NCI-H1436 treated with DMSO at 0.1 percent for 48 hours (cell line): ENCODE results near the gene ZNF780B.
"Not testable (repeated sequence)": the region's sequence is repeated elsewhere in the genome, so short reads cannot be mapped to it uniquely, and the experiment has no call there.

Source experiments
- DNase-seq: peaks from one replicate; lab custom pipeline; 2025; lab: John Stamatoyannopoulos, UW

Gene ZNF780B

DNA sequence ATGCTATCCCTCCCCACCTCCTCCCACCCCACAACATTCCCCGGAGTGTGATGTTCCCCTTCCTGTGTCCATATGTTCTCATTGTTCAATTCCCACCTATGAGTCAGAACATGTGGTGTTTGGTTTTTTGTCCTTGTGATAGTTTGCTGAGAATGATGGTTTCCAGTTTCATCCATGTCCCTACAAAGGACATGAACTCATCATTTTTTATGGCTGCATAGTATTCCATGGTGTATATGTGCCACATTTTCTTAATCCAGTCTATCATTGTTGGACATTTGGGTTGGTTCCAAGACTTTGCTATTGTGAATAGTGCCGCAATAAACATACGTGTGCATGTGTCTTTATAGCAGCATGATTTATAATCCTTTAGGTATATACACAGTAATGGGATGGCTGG is 18.0 kb downstream of the ZNF780B start:
- DNase-seq: not testable (repeated sequence)

- DNase-seq: no peak
These were observed 20.0 kb downstream of the ZNF780B start for GRCh38 chr19:40035996-40036395.

DNA sequence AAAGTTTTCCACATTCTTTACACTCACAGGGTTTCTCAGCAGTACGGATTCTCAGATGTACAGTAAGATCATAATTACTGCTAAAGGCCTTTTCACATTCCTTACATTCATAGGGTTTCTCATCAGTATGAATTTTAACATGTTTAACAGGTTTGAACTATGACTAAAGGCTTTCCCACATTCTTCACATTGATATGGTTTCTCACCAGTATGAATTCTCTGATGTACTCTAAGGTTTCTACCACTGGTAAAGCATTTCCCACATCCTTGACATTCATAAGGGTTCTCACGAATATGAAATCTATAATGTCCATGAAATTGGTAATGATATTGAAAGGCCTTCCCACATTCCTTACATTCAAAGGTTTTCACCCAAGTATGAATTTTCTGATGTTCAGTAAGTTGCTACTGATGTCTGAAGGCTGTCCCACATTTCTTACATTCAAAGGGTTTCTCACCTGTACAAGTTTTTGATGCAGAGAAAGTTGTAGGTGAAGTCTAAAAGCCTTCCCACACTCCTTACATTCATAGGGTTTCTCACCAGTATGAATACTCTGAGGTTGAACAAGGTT is 22.0 kb downstream of the ZNF780B start:
- no peak for DNase-seq

DNA sequence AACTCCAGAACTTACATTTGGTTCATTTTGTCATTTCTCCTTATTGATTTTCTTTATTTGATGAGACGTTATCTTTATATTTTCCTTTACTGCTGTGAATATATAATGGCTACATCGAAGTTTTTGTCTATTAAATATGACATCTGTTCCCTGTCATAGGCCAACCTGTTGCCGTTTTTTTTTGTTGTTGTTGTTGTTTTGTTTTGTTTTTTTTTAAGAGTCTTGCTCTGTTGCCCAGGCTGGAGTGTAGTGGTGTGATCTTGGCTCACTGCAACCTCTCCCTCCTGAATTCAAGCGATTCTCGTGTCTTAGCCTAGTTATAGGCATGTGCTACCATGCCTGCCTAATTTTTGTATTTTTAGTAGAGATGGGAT is 29.4 kb downstream of the ZNF780B start:
- no peak for DNase-seq

- no peak for DNase-seq
These were observed 30.0 kb downstream of the ZNF780B start for GRCh38 chr19:40025938-40026596.

DNA sequence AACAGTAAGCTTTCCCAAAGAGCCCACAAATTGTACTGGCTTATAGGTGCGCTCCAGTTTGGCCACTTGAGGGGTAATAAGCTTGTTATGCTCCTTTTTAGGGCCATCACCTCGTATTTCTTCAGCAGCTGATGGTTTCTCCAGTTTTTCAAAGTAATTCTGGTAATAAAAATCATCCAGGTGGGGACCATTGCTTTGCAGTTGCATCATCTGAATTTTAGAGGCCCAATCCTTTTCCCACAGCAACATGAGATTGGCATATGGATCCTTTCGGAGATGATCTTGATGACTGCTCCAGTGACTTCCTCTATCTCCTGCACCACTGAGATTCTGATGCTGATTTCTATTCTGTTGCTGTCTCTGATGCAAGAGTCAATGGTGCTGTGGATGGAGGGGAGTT is 32.1 kb downstream of the ZNF780B start:
- DNase-seq: no peak

GRCh38 chr19:40013991-40014390 is 42.0 kb downstream of the ZNF780B start:
- no peak for DNase-seq

DNA sequence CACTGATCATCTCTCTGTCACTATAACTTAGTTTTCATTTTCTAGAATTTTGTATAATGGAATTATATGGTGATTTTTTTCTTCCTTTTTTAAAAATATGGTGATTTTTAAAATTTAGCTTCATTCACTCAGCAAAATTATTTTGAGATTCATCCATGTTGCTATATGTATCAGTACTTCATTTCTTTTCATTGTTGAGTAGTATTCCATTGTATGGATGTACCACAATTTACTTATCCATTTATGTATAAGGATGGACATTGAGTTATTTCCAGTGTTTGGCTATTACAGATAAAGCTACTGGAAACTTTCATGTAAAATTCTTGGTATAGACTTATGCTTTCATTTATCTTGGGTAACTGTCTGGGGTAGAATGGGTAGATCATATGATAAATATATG is 46.4 kb downstream of the ZNF780B start:
- no peak for DNase-seq

DNA sequence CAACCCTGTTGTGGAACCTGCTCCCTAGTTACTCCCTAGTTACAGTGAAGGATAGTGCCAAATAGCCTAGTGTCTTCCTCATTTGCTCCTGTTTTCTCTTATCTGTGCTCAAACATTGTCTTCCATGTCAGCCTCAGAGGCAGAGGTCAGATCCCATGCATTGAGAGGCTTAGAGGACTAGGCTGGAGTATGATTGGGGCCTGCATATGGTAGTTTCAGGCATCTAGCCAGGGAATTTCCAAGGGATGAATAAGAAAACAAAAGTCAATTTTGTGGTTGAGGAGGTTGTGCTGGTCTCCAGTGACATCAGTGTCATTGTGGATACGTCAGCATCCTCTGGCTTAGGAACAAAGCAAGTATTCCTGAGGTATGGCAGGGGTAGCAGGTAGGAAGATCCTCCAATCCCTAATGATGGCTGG is 49.7 kb downstream of the ZNF780B start:
- no peak for DNase-seq

- no peak for DNase-seq
These were observed 50.2 kb downstream of the ZNF780B start for GRCh38 chr19:40005691-40006272.

DNA sequence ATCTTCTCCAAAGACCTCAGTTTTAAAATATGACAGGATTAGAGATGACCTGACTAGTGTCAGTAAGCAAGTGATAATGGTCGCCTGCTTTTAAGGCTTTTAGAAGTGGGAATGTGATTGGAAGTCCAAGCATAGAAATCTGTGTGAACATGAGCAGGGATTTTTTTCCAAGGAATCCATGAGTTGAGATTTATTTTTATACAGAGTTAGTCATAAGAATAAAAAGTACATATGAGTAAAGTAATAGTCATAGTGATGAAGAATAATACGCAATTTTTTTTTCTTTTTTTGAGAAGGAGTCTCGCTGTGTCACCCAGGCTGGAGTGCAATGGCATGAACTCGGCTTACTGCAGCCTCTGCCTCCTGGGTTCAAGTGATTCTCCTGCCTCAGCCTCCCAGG is 57.5 kb downstream of the ZNF780B start:
- DNase-seq: no peak

DNA sequence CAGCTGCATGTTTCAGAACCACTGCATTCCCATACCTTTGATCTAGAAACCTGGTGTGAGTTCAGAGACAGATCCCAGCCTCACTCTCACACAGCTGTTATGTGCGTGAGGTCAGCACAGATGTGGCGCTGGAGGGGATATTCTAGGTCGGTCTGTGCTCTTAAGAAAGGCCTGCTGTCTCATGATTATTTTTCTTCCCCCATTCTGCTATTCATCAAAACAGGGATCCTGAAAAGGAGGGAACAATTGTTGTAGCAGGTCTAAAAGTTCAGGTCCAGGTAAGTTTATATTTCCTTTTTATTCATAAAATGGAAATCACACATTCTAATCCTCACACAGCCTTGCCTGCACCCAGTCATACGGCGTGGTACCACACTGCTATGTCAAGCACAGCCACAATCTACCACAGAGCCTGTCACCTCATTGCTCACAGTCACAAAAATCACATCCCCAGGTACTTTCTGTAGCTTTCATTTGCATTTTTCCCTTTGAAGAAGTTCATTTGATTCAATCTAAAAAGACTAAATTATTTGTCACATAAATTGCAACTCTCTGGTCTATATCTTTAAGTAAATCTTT is 58.3 kb downstream of the ZNF780B start:
- DNase-seq: no peak

DNA sequence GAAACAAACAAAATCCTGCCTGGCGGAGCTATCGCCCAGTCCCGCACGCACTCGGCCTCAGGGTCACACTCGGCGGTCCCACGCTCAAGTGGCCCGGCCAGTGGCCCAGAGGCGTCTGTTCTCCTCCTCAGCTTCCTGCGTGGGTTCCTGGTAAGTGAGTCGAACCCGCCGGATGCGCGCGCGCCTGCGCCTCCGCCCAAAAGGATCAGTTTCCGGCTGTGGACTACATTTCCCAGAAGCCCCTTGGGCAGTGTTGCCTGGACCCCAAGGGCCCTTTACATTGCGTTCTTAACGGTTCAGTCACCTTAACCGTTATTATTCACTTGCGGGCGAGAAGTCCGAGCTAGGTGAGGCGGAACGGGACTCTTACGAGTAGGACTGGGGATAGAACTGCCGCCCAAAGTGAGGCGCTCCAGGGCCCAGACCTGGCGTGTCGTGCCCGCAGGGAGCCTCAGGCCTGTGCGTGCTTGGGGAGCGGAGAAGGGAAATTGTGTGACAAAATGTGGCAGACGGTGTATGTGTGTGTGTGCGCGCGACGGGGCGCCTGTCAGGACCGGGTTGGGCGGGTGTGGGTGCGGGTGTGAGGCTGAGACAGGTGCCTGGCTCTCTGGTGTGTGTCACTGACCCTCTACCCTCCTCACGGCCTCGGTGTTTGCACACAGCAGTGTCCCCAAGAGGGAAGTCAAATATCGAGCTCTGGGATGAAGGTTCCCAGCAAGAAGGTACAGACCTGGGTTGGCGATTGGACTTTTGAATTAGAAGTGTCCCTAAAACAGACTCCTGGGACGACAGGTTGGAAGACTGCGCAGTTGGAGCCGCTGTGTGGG is 59.0 kb downstream of the ZNF780B start, which contains the start of gene ZNF546:
Gene ZNF546 (plus strand): TSS at position 250 of the 827 bp plus-strand sequence. CDS start 1,267 bp downstream, outside the sequence.
- peak; percentile 53 for DNase-seq

DNA sequence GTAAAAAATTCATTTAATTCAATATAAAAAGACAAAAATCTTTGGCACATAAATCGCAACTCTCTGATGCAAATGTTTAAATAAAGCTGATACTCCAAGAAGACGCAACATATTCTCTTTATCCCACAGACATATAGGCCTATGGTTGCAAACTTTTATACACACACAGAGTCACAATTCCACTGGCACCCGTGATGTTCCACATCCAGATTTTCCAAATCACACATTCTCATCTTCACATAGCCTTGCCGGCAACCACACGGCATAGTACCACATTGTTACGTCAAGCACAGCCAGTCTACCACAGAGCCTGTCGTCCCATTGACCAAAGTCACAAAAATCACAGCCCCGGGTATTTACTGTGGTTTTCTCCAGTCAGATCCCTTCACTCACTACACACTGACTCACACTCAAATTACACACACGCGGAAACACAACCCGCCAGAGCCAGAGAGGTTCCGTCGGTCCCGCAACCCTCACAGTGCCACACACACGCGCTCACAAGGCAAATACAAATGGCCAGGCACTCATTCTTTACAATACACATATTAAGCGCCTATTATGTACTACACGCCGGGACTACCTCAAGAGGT is 59.7 kb downstream of the ZNF780B start:
- DNase-seq: no peak

- no peak for DNase-seq
These were observed 60.2 kb downstream of the ZNF780B start for GRCh38 chr19:39995794-39996193.

- no peak for DNase-seq
These were observed 61.7 kb downstream of the ZNF780B start for GRCh38 chr19:39994361-39994760.

DNA sequence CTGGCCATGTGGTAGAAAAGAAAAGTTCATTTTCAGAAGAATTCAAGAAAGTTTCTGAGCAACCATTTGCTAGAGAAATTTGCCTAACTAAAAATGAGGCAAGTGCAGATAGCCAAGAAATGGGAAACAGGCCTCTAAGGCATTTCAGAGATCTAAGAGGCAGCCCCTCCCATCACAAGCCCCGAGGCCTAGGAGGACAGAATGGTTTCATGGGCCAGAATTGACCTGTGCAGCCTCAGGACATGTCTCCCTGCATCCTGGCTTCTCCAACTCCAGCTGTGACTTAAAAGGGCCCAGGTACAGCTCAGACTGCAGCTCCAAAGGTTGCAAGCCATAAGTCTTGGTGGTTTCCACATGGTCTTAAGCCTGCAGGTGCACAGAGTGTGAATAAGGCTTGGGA is 62.4 kb downstream of the ZNF780B start:
- no peak for DNase-seq

DNA sequence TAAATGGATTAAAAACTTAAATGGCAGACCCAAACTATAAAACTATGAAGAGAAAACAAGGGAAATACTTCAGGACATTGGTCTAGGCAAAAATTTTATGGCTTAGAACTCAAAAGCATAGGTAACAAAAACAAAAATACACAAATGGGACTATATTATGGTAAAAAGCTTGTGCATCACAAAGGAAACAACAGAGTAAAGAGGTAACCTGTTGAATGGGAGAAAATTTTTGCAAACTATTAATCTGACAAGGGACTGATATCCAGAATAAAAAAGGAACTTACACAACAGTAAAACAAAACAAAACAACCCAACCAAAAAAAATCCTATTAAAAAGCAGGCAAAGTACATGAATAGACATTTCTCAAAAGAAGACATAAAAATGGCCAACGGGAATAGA is 68.4 kb downstream of the ZNF780B start:
- no peak for DNase-seq

DNA sequence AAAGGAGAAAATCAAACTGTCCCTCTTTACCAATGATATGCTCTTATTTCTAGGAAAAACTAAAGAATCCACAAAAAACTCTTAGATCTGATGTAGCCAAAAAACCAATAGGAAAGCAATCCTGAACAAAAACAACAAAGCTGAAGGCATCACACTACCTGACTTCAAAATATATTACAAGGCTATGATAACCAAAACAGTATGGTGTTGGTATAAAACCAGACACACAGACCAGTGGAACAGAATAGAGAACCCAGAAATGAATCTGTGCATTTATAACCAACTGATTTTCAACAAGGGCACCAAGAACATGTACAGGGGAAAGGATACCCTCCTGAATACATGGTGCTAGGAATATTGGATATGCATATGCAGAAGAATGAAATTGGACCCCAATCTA is 68.9 kb downstream of the ZNF780B start:
- DNase-seq: no peak

GRCh38 chr19:39986643-39987042 is 69.4 kb downstream of the ZNF780B start:
- DNase-seq: no peak

DNA sequence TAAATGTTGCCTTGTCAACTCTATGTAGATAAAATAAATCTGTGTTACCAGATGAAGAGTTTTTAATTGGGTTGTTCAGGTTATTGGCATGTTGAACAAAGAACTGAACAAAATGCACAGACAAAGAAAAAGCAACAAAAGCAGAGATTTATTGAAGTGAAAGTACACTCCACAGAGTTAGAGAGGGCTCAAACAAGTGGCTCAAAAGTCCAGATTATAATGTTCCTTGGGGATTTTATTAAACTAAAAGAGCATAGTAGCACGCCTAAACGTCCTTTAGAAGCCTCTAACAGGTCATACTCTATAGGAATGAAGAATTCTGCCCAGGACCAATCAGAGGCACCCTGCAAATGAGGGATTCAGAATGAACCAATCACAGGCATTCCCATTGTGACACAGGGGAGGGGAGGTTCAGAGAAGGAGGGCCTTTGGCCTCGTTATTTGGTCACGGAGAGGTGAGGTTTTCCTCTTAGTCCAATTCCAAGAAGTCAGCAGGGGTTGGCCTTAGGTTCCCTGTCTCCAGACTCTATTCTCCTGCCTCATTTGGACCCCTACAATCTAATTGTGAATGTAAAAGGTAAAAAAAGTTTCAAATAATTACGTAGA is 72.2 kb downstream of the ZNF780B start:
- no peak for DNase-seq

- DNase-seq: no peak
These were observed 73.1 kb downstream of the ZNF780B start for GRCh38 chr19:39982883-39983282.
